ENCODE data around the gene SH3RF3.
"Not testable (repeated sequence)": the region's sequence is repeated elsewhere in the genome, so short reads cannot be mapped to it uniquely, and the experiment has no call there.

SH3RF3 gene

GRCh38 chr2:109527846-109528705, 399.1 kb downstream of the SH3RF3 start:
- DNase-seq (ENCODE audit: low read depth): no peak

GRCh38 chr2:109528811-109529501, 400.0 kb downstream of the SH3RF3 start:
- DNase-seq (ENCODE audit: low read depth): no peak

- peak; percentile 39 for DNase-seq (ENCODE audit: low read depth)
These were observed 400.8 kb downstream of the SH3RF3 start for GRCh38 chr2:109529532-109530449.

GRCh38 chr2:109530712-109531111, 401.7 kb downstream of the SH3RF3 start:
- DNase-seq (ENCODE audit: low read depth): no peak

GRCh38 chr2:109531221-109531620, 402.2 kb downstream of the SH3RF3 start:
- DNase-seq (ENCODE audit: low read depth): no peak

- DNase-seq (ENCODE audit: low read depth): no peak
These were observed 403.1 kb downstream of the SH3RF3 start for GRCh38 chr2:109531896-109532727.

- DNase-seq (ENCODE audit: low read depth): no peak
These were observed 403.7 kb downstream of the SH3RF3 start for GRCh38 chr2:109532728-109533076.

- DNase-seq (ENCODE audit: low read depth): no peak
These were observed 404.8 kb downstream of the SH3RF3 start for GRCh38 chr2:109533823-109534222.

- no peak for DNase-seq (ENCODE audit: low read depth)
These were observed 406.4 kb downstream of the SH3RF3 start for GRCh38 chr2:109535217-109535946.

- DNase-seq (ENCODE audit: low read depth): not testable (repeated sequence)
These were observed 407.6 kb downstream of the SH3RF3 start for GRCh38 chr2:109536556-109536955.

- DNase-seq (ENCODE audit: low read depth): peak; percentile 23
These were observed 408.7 kb downstream of the SH3RF3 start for GRCh38 chr2:109537565-109538222.

GRCh38 chr2:109538546-109538945, 409.5 kb downstream of the SH3RF3 start:
- DNase-seq (ENCODE audit: low read depth): no peak

- no peak for DNase-seq (ENCODE audit: low read depth)
These were observed 413.4 kb downstream of the SH3RF3 start for GRCh38 chr2:109542384-109542783.

- DNase-seq (ENCODE audit: low read depth): peak; percentile 42
These were observed 417.1 kb downstream of the SH3RF3 start for GRCh38 chr2:109545828-109546713.

- no peak for DNase-seq (ENCODE audit: low read depth)
These were observed 418.3 kb downstream of the SH3RF3 start for GRCh38 chr2:109547280-109547679.

- DNase-seq (ENCODE audit: low read depth): no peak
These were observed 420.1 kb downstream of the SH3RF3 start for GRCh38 chr2:109549016-109549590.

Data from fibroblast of gingiva (primary cell).